Choroid plexus epithelial cell (primary cell): ENCODE measurements around the gene FCAR.
"Not testable (repeated sequence)": the region's sequence is repeated elsewhere in the genome, so short reads cannot be mapped to it uniquely, and the experiment has no call there.

Experiments used
- DNase-seq: peaks from one replicate; pipeline ENCODE4 v3.0.0-alpha.2; 2010; ENCODE audit warnings: low read depth
- H3K4me3 ChIP-seq: 2 replicates; pipeline ENCODE4 v1.5.1; 2011; ENCODE audit warnings: low read depth, mild to moderate bottlenecking, control low read depth, low read length, moderate library complexity
- CTCF ChIP-seq: conservative IDR thresholded peaks from 2 replicates; pipeline ENCODE4 v1.5.1; 2011; ENCODE audit warnings: low read depth, mild to moderate bottlenecking, control low read depth, inconsistent platforms, low read length, moderate library complexity

FCAR gene

GRCh38 chr19:54873990-54874389 lies at the start of gene FCAR:
FCAR (plus strand) TSS chr19:54874235; CDS start chr19:54874290, 55 bp downstream.
- no peak for DNase-seq
- no peak within 1 kb of the TSS for H3K4me3 ChIP-seq
- TF ChIP-seq CTCF: no peak

- H3K4me3 ChIP-seq, DNase-seq: not testable (repeated sequence)
Observed at GRCh38 chr19:54824416-54824815, 49.6 kb upstream of the FCAR start.

DNA sequence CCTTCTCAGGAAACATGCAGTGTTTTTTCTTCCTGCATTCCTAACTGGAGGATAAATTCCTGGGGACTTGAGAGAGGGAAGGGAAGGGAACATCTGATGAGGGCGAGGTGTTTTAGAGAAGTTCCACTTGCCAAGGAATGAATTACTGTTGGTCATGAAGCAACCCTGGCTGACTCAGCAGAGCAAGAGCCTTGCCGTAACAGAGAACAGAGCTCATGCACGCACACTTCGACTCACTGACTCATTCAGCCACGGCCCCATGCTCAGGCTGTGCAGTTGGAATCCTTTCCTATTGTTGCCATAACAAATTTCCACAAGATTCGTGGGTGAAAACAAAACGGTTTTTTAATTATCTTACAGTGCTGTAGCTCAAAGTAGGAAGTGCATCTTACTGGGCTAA lies 48.7 kb upstream of the FCAR start:
- not testable (repeated sequence) for DNase-seq, H3K4me3 ChIP-seq

DNA sequence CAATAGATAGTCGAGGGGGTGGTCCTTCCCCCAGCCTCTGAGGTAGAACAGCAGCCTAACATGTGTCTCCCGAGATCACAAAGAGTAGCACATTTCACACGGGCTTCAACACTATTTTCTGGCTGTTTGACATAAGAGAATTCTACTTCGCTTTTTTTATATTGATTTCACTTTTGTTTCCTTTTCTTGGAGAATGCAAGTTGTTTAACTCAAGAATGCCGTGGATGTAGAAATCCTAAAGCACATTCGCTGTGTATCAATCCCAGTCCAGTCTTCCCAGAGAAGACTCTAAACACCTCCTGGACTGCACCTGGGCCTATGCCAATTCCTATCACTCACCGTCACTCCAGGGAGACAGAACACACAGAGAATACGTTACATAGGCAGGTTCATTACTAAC lies 46.0 kb upstream of the FCAR start:
- H3K4me3 ChIP-seq, DNase-seq: not testable (repeated sequence)

- DNase-seq, H3K4me3 ChIP-seq: not testable (repeated sequence)
Observed at GRCh38 chr19:54832496-54832895, 41.5 kb upstream of the FCAR start, which contains the start of gene KIR2DS4. KIR2DS4 (plus strand) TSS chr19:54832676.

DNA sequence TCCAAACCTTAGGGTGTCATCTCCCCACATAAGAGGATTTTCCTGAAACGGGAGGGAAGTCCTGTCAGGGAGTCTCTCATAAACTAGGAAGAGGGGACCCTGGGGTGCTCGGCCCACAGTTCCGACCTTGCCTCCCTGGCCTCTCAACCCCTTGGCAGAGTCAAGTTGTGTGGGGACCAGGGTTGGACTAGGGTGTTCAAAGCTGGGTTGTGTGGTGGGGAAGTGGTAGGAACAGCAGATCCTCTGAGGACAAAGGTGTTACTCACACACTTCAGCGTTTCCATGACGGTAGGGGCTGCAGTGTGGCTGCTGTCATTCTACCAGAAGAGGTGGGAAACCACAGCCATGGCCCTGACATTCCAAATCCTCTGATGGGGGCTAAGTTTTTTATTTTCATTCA lies 38.9 kb upstream of the FCAR start:
- not testable (repeated sequence) for H3K4me3 ChIP-seq, DNase-seq

DNA sequence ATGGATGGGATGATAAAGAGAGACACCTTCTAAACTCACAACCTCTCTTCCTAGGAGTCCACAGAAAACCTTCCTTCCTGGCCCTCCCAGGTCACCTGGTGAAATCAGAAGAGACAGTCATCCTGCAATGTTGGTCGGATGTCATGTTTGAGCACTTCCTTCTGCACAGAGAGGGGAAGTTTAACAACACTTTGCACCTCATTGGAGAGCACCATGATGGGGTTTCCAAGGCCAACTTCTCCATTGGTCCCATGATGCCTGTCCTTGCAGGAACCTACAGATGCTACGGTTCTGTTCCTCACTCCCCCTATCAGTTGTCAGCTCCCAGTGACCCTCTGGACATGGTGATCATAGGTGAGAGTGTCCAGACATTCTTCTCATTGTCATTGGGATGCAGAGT lies 36.5 kb upstream of the FCAR start:
- not testable (repeated sequence) for H3K4me3 ChIP-seq, DNase-seq

DNA sequence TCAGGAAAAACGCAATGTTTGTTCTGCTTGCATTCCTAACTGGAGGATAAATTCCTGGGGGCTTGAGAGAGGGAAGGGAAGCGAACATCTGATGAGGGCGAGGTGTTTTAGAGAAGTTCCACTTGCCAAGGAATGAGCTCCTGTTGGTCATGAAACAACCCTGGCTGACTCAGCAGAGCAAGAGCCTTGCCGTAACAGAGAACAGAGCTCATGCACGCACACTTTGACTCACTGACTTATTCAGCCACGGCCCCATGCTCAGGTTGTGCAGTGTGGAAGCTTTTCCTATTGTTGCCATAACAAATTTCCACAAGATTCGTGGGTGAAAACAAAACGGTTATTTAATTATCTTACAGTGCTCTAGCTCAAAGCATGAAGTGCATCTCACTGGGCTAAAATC lies 30.9 kb upstream of the FCAR start:
- not testable (repeated sequence) for H3K4me3 ChIP-seq, DNase-seq

GRCh38 chr19:54850061-54850640 lies 23.9 kb upstream of the FCAR start, which contains the start of gene KIR3DL2:
KIR3DL2 (plus strand) TSS chr19:54850443; CDS start chr19:54850476, 33 bp downstream.
- not testable (repeated sequence) for DNase-seq, H3K4me3 ChIP-seq

DNA sequence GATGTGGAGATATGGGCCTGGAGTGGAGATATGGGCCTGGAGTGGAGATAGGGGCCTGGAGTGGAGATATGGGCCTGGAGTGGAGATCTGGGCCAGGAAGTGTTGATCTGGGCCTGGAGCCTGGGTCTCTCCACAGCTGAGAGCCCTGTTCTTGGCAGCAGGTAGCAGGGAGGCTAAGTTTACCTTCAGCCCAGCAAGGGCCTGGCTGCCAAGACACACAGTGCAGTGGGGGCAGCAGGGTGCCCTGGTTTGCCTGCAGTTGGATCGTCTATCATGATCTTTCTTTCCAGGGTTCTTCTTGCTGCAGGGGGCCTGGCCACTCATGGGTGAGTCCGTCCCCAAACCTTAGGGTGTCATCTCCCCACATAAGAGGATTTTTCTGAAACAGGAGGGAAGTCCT lies 23.1 kb upstream of the FCAR start:
- no peak for DNase-seq
- TF ChIP-seq CTCF: no peak
- no peak overlapping the region for H3K4me3 ChIP-seq

DNA sequence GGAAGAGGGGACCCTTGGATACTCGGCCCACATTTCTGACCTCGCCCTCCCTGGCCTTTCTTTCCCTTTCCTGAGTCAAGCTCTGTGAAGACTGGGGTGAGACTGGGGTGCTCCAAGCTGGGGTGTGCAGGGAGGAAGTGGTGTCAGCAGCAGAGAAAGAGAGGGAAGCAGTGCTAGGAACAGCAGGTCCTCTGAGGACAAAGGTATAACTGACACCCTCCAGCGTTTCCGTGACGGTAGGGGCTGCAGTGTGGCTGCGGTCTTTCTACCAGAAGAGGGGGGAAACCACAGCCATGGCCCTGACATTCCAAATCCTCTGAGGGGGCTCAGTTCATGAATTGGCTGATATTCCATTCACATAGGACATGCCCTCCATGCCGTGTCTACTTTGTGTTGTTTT lies 22.7 kb upstream of the FCAR start:
- TF ChIP-seq CTCF: no peak
- DNase-seq: no peak

GRCh38 chr19:54855241-54855640 lies 18.8 kb upstream of the FCAR start:
- not testable (repeated sequence) for H3K4me3 ChIP-seq, DNase-seq

More for the DNA sequence above, 22.7 kb upstream of the FCAR start:
- no peak overlapping the region for H3K4me3 ChIP-seq

DNA sequence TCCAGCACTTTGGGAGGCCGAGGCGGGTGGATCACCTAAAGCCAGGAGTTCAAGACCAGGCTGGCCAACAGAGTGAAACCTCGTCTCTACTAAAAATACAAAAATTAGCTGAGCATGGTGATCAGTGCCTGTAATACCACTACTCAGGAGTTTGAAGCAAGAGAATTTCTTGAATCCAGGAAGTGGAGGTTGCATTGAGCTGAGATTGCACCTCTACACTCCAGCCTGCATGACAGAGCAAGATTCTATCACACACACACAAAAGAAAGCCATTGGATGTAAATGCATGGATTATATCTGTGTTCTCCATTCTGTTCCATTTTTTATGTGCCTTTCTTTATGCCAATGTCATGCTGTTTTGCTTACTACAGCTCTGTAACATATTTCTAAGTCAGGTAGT lies 15.6 kb upstream of the FCAR start:
- not testable (repeated sequence) for DNase-seq, H3K4me3 ChIP-seq

GRCh38 chr19:54859421-54859820 lies 14.6 kb upstream of the FCAR start:
- DNase-seq, H3K4me3 ChIP-seq: not testable (repeated sequence)

- not testable (repeated sequence) for H3K4me3 ChIP-seq, DNase-seq
Observed at GRCh38 chr19:54863459-54863858, 10.6 kb upstream of the FCAR start.
